GM12875 (cell line): ENCODE results near the gene MAPK10.

Source experiments
- H3K4me3 ChIP-seq: one replicate; pipeline ENCODE4 v1.5.1; 2011; ENCODE audit warnings: low read depth, low read length, control low read depth
- TF ChIP-seq, protein P1 (sequence below): IDR thresholded peaks from 2 replicates; pipeline ENCODE4 v1.5.1; 2011; ENCODE audit warnings: low read depth, mild to moderate bottlenecking, control low read depth, inconsistent platforms, low read length, moderate library complexity, borderline replicate concordance; ENCODE audit not compliant: insufficient read depth

MAPK10 gene

DNA sequence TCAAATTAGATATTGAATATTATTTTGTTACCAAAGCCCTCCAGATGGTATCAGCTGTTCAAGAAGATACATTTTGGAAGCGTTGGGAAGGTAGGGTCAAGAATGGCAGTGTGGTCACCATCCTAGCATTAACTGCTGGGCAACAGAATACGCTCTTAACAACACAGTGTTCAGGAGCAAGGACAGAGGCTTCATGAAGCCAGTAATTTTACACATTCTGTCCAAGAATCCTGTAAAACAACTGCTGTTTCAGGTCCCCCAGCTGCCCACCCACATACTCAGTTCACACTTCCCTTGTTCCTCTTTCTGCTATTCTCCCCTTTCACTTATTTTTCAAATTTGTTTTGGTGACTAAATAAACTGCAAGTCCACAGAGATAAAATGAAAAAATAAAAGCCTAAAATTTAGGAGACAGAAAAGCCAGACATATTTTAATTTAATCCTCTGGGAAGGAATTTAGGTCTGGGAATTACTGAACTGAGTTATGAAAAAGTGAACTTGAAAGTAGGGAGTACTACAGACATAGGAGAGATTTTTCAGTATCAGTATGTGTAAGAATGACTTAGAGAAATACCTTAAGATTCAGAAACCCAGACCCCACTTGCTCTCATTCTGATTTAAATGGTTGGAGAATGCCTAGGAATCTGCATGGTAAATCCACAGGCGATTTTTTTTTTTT, 406.7 kb downstream of the MAPK10 start:
- H3K4me3 ChIP-seq, result no peak overlapping the region
- TF ChIP-seq, protein P1, sequence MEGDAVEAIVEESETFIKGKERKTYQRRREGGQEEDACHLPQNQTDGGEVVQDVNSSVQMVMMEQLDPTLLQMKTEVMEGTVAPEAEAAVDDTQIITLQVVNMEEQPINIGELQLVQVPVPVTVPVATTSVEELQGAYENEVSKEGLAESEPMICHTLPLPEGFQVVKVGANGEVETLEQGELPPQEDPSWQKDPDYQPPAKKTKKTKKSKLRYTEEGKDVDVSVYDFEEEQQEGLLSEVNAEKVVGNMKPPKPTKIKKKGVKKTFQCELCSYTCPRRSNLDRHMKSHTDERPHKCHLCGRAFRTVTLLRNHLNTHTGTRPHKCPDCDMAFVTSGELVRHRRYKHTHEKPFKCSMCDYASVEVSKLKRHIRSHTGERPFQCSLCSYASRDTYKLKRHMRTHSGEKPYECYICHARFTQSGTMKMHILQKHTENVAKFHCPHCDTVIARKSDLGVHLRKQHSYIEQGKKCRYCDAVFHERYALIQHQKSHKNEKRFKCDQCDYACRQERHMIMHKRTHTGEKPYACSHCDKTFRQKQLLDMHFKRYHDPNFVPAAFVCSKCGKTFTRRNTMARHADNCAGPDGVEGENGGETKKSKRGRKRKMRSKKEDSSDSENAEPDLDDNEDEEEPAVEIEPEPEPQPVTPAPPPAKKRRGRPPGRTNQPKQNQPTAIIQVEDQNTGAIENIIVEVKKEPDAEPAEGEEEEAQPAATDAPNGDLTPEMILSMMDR, result no peak

DNA sequence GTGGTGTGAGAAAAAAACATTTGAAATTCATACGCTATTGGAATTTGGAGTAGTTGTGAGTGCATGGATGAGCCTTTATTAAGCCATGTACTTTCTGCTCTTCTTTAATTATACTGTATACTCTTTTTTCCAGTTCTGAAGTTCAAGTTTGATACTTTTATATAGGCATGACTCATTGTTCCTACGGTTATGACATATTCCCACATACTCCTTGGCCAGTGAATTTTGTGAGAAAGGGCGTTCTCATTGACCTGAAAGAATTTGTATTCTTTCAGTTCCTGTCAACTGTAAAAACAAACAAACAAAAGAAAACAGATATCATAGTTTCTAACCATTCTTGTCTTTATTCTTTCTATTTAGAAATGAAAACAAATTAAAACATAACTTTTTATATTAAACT, 407.3 kb downstream of the MAPK10 start:
- H3K4me3 ChIP-seq, result no peak overlapping the region
- TF ChIP-seq, protein P1, result no peak

DNA sequence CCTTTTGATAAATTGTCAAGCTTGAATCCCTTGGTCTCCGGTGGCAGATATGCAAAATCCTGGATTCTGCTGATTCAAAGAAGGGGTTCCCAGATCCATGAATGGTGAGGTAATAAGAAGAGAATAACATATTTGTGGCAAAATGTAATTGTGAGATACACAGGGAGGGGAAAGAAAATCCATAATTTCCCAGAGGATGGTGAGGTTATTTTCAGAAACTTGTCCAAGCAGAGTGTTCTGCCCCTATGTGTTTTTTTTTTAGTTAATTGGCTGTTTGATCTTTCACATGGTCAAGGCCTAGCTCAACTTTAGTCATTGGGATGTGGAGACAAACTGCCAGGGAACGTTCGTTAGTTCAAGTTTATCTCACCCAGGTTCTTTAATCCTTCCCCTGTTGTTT, 408.8 kb downstream of the MAPK10 start:
- no peak overlapping the region for H3K4me3 ChIP-seq
- TF ChIP-seq, protein P1, result no peak

DNA sequence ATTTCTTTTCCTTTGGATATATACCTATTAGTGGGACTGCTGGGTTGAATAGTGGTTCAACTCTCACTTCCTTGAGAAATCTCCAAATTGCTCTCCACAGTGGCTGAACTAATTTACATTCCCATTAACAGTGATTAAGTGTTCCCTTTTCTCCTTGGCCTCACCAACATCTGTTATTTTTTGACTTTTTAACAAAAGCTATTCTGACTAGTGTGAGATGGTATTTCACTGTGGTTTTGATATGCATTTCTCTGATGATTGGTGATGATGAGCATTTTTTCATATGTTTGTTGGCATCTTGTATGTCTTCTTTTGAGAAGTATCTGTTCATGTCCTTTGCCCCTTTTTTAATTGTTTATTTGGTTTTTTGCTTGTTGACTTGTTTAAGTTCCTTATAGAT, 413.0 kb downstream of the MAPK10 start:
- TF ChIP-seq, protein P1, result no peak
- H3K4me3 ChIP-seq, result no peak overlapping the region

DNA sequence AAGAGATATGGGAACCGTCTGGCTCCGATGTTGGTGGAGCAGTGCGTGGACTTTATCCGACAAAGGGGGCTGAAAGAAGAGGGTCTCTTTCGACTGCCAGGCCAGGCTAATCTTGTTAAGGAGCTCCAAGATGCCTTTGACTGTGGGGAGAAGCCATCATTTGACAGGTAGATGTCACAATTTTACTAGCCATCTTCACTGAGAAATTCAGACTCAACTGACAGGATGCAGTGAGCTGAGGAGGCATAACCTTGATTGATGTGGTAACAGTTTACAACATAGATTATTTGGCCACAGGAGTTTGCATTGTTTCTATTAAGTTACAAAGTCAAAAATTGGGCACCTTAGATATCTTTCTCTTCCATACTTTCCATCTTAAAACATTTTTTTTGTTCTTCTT, 417.7 kb downstream of the MAPK10 start:
- TF ChIP-seq, protein P1, result no peak
- H3K4me3 ChIP-seq, result no peak overlapping the region

DNA sequence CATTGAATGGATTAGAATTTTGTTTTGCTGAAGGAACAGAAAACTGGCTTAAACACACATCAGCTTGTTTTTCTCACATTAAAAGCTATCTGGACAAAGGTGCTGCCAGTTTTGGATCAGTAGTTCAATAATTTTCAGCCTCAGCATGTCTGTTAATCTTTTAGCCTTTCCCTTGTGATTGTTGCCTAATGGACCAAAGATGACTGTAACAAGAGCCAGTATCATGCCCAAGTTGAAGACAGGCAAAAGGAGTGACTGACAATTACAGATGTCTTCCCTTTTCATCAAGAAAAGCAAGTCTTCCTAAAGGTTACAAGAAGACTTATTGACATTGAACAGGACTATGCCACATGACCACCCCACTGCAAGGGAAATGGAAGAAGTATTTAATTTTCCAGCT, 419.7 kb downstream of the MAPK10 start:
- no peak overlapping the region for H3K4me3 ChIP-seq
- TF ChIP-seq, protein P1, result no peak
